HG03039 (cell line): ENCODE data around the gene USP20.

Experiments used
- ATAC-seq: cut with Tn5 transposase; IDR thresholded peaks from one replicate; pipeline ENCODE4 v1.9.1; 2021; ENCODE audit warnings: mild to moderate bottlenecking, moderate library complexity; ENCODE audit not compliant: unreplicated experiment

Gene USP20

DNA sequence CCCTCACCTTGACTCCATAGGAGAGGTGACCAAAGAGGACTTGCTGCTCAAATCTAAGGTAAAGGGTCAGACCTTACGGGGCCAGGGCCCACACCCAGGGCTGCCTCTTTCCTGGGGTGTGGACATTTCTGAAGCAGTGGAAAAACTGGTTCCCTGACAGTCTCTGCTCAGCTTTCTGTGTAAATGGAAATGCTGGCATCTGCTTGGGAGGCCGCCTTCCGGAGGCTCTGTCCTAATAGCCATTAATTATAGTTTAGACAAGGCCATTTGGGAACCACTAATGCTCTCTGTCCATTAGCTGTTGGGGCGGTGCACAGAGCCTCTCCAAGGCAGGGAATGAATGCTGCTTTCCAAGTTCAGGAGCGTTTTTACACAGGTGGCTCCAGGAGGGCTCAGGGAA lies 17.3 kb downstream of the USP20 start:
- ATAC-seq = no peak

DNA sequence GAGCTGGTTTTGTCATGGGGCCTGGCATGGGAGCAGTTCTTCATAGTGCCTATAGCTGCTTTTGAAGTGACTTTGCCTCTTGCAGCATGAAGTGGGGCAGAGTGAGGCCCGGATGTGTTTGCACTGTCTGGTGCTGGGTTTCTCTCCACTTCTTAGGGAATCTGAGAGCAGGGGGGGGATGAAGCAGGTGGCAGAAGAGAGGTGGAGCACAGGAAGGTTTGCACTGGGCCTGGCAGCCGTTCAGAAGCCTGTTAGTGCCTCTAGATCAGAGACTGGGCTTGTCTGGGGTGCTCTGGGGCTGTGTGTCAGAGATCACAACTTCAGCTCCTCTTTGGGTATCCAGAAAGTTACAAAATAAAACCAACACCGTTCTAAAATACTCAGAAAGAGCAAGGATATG lies 18.4 kb downstream of the USP20 start:
- ATAC-seq = no peak

GRCh38 chr9:129854588-129855110 lies 19.4 kb downstream of the USP20 start:
- no peak for ATAC-seq

DNA sequence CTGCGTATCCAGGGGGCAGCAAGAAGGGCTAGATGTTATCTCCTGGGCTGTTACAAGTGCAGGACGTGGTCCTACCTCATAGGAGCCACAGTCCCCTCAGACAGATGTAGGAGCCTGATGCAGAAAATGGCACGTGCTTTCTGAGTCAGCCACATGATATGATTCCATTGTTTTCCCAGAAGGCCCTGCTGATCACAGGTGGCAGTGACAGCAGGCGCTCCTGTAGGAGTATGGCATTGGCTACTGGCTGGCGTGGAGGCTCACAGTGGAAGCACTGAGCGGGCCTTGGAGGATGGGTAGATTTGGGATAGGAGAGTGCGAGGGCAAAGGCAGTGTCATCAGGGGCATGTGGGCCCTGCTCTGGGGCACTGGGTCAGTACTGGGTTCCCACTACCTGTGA lies 21.9 kb downstream of the USP20 start:
- ATAC-seq = no peak

- no peak for ATAC-seq
Observed at GRCh38 chr9:129858167-129858962, 23.1 kb downstream of the USP20 start.

DNA sequence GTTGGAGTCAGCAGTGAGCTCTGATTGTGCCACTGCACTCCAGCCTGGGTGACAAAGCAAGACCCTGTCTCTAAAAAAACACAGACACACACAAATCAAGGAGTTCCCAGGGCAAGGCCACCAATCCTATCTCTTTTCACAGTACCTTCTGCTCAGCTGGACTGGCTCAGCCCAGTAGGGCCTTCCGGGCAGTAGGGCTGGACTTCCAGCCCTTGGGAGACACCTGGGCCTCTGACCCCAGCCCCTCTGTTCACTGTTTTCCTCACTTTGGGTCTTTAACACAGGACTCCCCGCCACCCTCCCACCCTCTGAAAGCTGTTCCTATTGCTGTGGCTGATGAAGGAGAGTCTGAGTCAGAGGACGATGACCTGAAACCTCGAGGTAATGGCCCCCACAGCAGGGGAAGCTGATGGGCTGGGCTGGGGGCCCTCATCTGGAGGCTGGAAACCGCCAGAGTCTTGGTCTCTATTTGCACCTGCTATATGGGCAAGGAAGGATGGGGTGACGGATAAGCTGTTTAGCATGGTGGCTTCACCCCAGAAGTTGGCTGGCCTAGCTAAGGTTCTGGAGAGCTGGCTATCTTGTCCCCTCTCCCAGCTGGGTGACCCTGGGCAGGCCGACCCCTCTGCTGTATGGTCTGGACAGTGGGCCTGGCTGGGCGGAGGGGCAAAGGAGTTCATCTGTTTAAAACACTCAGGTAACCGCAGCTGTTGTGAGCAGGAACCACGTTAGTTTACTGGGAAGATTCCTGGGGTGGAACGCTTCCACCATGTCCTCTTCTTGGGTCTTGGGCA lies 25.6 kb downstream of the USP20 start:
- ATAC-seq = no peak

- no peak for ATAC-seq
Observed at GRCh38 chr9:129861447-129861827, 26.2 kb downstream of the USP20 start.

- ATAC-seq = no peak
Observed at GRCh38 chr9:129863059-129863690, 27.9 kb downstream of the USP20 start.

GRCh38 chr9:129864991-129865647 lies 29.9 kb downstream of the USP20 start:
- no peak for ATAC-seq

DNA sequence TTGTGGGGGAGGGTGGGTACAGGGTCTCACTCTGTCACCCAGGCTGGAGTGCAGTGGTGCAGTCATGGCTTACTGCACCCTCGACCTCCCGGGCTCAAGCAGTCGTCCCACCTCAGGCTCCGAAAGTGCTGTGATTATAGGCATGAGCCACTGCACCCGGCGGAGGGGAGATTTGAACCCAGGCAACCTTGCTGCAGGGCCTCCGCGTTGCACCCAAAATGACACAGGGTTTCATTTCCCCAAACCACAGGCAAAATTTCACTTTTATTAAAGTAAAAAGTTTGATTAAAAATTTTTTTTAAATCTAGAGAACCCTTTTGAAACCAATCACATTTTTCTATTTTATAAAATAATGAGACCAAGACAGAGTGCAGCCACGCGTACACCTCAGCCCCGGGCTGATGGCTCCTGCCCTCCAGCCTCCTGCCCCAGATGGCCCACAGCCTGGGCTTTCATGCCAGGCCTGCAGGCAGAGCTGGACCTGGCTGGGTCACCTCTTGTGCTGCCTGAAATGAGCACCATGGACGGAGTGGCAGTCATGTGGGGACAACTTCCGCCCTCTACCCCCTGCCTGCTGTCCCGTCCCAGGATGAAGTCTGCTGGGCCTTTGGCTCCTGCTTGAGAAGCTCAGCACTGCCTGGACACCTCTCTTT lies 30.5 kb downstream of the USP20 start:
- no peak for ATAC-seq

DNA sequence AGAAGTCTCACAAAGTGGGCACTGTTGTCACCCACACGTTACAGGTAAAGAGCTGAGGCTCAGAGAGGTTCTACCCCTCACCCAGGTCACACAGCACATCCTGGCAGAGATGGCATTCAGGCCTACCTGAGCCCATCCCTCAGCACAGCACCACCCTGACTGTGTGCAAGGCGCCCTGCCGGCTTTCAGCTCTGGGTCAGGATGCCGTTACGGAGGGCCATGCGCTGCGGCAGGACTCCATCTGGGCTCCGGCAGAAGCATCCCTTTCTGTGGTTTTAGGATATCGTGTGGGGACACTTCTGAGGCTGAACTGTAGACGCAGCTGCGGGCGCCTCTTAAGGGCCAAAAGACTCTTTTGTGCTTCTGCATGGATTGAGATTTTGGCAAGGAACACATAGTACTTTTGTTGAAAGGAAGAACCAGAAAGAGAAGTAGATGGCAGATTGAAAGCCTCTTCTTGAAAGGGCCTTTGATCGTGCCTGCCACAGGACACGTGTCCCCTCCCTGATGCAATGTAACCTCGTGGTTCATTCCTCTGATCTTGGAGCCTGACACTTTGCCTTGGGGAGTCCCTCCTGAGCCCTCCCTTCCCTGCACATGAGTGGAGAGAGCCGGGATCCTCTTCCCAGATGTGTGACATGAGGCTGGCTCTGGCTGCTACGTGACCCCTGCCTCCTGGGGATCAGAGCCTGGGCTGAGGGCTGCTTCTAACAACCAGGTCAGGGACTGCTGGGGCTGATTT lies 31.3 kb downstream of the USP20 start:
- ATAC-seq = no peak

DNA sequence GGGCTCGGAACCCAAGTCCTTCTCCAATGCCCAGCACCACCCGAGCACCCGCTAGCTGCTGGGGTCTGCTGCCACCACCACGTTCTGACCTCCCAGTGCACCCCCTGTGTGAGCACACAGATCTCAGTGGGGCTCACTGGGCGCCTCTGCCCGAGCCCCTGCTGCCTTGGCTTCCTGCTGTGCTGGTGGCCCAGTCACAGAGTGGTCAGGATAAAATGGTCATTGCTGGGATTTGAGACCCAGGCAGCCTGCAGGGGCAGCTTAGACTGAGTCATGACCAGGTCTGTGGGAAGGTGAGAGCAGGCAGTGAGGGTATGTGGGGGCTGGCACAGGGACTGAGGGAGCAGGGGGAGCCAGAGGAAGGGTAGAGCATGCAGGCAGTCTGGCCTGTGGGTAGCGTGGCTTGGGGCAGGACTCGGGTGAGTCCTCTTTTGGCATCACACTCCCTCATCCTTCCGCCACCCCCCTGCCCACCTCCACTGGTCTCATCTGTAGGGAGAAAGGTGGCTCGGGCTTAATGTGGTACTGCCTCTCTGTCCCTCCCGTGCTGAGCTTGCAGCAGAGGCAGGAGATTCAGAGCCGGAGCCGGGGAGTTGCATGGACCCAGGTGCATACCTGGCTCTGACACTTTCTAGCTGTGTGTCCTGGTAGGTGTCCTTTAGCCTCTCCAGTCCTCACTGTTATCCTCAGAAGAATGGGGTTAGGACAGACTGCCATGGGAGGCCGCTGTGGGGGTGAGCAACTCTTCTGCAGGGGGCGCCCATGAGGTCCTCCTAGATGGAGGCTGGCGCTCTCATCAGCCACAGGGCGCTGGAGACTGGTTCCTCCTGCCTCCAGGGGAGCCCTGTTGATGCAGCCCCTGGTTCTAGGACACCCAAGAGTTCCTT lies 32.1 kb downstream of the USP20 start:
- ATAC-seq = no peak

GRCh38 chr9:129868023-129868871 lies 33.0 kb downstream of the USP20 start:
- no peak for ATAC-seq

DNA sequence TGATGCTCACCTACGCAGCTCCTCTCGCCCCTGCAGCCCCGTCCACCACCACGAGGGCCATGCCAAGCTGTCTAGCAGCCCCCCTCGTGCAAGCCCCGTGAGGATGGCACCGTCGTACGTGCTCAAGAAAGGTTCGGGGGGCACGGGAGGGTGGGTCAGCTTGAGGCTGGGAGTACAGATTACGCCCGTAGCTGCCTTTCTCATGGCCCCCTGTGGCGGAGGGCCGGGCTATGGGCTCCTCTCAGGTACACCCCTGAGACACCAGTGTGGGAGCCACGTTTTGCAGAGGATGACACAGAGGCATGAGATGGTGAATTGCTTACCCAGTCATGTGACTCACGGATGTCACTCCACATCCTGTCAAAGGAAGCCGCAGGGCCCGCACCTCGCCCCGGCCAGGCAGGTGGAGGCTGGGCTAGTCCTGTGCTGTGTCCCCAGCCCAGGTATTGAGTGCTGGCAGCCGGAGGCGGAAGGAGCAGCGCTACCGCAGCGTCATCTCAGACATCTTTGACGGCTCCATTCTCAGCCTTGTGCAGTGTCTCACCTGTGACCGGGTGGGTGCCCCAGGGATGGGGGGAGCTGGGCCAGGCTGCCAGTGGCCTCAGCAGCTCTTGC lies 33.7 kb downstream of the USP20 start:
- no peak for ATAC-seq

- no peak for ATAC-seq
Observed at GRCh38 chr9:129869585-129870501, 34.6 kb downstream of the USP20 start.

- no peak for ATAC-seq
Observed at GRCh38 chr9:129871046-129871445, 35.8 kb downstream of the USP20 start.
